Mucosa of gallbladder (tissue), 1 donor: ENCODE measurements around the gene CBFA2T2. TPM values are rescaled to one million over a fixed set of nuclear protein-coding genes. Genes with fewer than 3 reads are reported as not detected.
"Not testable (repeated sequence)": the region's sequence is repeated elsewhere in the genome, so short reads cannot be mapped to it uniquely, and the experiment has no call there.

Source experiments
- DNase-seq: peaks from one replicate; pipeline ENCODE4 v3.0.0-alpha.2; 2020; ENCODE audit warnings: low spot score
- total RNA-seq: library from RNA; stranded (reverse); gene quantifications from one replicate; pipeline ENCODE4 v1.2.1, GENCODE V29; 2021
- donor health status: DM: no; HTN: no; CAD: no.

The CBFA2T2 gene
- total RNA-seq, 1 donor from 2014 or later = 21.2 TPM

- no peak for DNase-seq
These were observed 16.7 kb downstream of the CBFA2T2 start for GRCh38 chr20:33506576-33506975.

GRCh38 chr20:33507461-33507860, 17.6 kb downstream of the CBFA2T2 start:
- no peak for DNase-seq

GRCh38 chr20:33508015-33508414, 18.1 kb downstream of the CBFA2T2 start:
- DNase-seq = not testable (repeated sequence)

- not testable (repeated sequence) for DNase-seq
These were observed 19.2 kb downstream of the CBFA2T2 start for GRCh38 chr20:33509057-33509456.

- not testable (repeated sequence) for DNase-seq
These were observed 22.0 kb downstream of the CBFA2T2 start for GRCh38 chr20:33511876-33512275.

GRCh38 chr20:33515569-33516216, 25.8 kb downstream of the CBFA2T2 start:
- DNase-seq = no peak

GRCh38 chr20:33516882-33517281, 27.0 kb downstream of the CBFA2T2 start:
- no peak for DNase-seq

- peak; percentile 18 for DNase-seq
These were observed 28.2 kb downstream of the CBFA2T2 start for GRCh38 chr20:33518071-33518470.

- DNase-seq = no peak
These were observed 31.6 kb downstream of the CBFA2T2 start for GRCh38 chr20:33521461-33521860.

- DNase-seq = no peak
These were observed 32.4 kb downstream of the CBFA2T2 start for GRCh38 chr20:33522256-33522820.

- no peak for DNase-seq
These were observed 34.4 kb downstream of the CBFA2T2 start for GRCh38 chr20:33524261-33524660.

GRCh38 chr20:33526769-33527168, 36.9 kb downstream of the CBFA2T2 start:
- no peak for DNase-seq

GRCh38 chr20:33531047-33531877, 41.4 kb downstream of the CBFA2T2 start:
- no peak for DNase-seq

- no peak for DNase-seq
These were observed 42.0 kb downstream of the CBFA2T2 start for GRCh38 chr20:33531885-33532284.

- no peak for DNase-seq
These were observed 43.0 kb downstream of the CBFA2T2 start for GRCh38 chr20:33532753-33533459.

GRCh38 chr20:33535717-33536116, 45.8 kb downstream of the CBFA2T2 start:
- DNase-seq = not testable (repeated sequence)

GRCh38 chr20:33537608-33538007, 47.7 kb downstream of the CBFA2T2 start:
- DNase-seq = no peak

GRCh38 chr20:33539129-33539528, 49.2 kb downstream of the CBFA2T2 start:
- no peak for DNase-seq

GRCh38 chr20:33540427-33540826, 50.5 kb downstream of the CBFA2T2 start:
- no peak for DNase-seq

- no peak for DNase-seq
These were observed 51.2 kb downstream of the CBFA2T2 start for GRCh38 chr20:33541074-33541473.

- no peak for DNase-seq
These were observed 51.9 kb downstream of the CBFA2T2 start for GRCh38 chr20:33541797-33542196.

GRCh38 chr20:33545763-33546162, 55.9 kb downstream of the CBFA2T2 start:
- DNase-seq = no peak
